ENCODE measurements around the gene PATL2. TPM values are rescaled to one million over a fixed set of nuclear protein-coding genes. Genes with fewer than 3 reads are reported as not detected.
A peak's percentile ranks its signal among the peaks of the same experiment; 100 is the strongest.

PATL2 gene
- total and polyA plus RNA-seq, 11 donors: 0.44 to 4.2 (median 2.6) TPM; not detected in 1

- intact Hi-C loops (cut with DNase I): loop anchor here in 9 of 10 donors (1.0 to 2.0 kb wide), 7 partner anchors 14 to 49 kb away; partner anchors contain the start of gene SPG11 (in 5 of the 9)
- DNase-seq (peak; percentile 43 to 83 (median 55)), ATAC-seq (peak; percentile 28 to 68 (median 56))
- H3K4me3 ChIP-seq: peak overlapping the region; percentile 74 to 95 (median 86)
- TF ChIP-seq, protein P1, sequence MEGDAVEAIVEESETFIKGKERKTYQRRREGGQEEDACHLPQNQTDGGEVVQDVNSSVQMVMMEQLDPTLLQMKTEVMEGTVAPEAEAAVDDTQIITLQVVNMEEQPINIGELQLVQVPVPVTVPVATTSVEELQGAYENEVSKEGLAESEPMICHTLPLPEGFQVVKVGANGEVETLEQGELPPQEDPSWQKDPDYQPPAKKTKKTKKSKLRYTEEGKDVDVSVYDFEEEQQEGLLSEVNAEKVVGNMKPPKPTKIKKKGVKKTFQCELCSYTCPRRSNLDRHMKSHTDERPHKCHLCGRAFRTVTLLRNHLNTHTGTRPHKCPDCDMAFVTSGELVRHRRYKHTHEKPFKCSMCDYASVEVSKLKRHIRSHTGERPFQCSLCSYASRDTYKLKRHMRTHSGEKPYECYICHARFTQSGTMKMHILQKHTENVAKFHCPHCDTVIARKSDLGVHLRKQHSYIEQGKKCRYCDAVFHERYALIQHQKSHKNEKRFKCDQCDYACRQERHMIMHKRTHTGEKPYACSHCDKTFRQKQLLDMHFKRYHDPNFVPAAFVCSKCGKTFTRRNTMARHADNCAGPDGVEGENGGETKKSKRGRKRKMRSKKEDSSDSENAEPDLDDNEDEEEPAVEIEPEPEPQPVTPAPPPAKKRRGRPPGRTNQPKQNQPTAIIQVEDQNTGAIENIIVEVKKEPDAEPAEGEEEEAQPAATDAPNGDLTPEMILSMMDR (IDR thresholded peaks at IDR 0.05): no peak
- no peak for TF ChIP-seq POLR2A (IDR thresholded peaks at IDR 0.05)
- 0 to 1% (median 1%) methylated on average over 21 to 46 of the region's 46 CpGs for WGBS, 4 donors
- H3K36me3 ChIP-seq: peaks cover 0 to 49% (median 17%) of the 10 kb centered on the region in 9 donors
- H3K4me1 ChIP-seq: peaks cover 0 to 50% (median 24%) of the 10 kb centered on the region in 12 donors
- H3K27me3 ChIP-seq: no peaks in the 10 kb centered on the region
- peak overlapping the region; percentile 94 to 100 (median 99) for H3K27ac ChIP-seq
- no peaks in the 10 kb centered on the region for H3K9me3 ChIP-seq
Observed at GRCh38 chr15:44711743-44712345, 721 bp upstream of the PATL2 start.

- H3K36me3 ChIP-seq: peaks cover 0 to 35% (median 4%) of the 10 kb centered on the region in 9 donors
- WGBS, 4 donors: 24 to 32% (median 29%) methylated on average over 11 of the region's 11 CpGs
- H3K4me1 ChIP-seq: peaks cover 0 to 36% (median 14%) of the 10 kb centered on the region in 12 donors
- TF ChIP-seq, protein P1 (IDR thresholded peaks at IDR 0.05): peak in 6 of 12 donors; percentile 12 to 47 (median 31)
- no peak for TF ChIP-seq POLR2A (IDR thresholded peaks at IDR 0.05)
- H3K9me3 ChIP-seq: no peaks in the 10 kb centered on the region
- peak in 3 of 5 donors; percentile 42 to 56 (median 54) for DNase-seq
- H3K4me3 ChIP-seq: peak overlapping the region; percentile 74 to 95 (median 86)
- no peaks in the 10 kb centered on the region for H3K27me3 ChIP-seq
- ATAC-seq: peak in 1 of 4 donors; percentile 17
- intact Hi-C loops (cut with DNase I): loop anchor here in 8 of 10 donors (1.0 to 2.0 kb wide), 6 partner anchors 16 to 48 kb away; partner anchors contain the start of gene SPG11 (in 5 of the 8)
- peak overlapping the region; percentile 94 to 100 (median 99) for H3K27ac ChIP-seq
Observed at GRCh38 chr15:44710236-44711095, 657 bp downstream of the PATL2 start.

GRCh38 chr15:44706946-44707636 lies 4.0 kb downstream of the PATL2 start:
- H3K9me3 ChIP-seq: peaks cover 0 to 17% (median 0%) of the 10 kb centered on the region in 12 donors
- H3K27me3 ChIP-seq: no peaks in the 10 kb centered on the region
- intact Hi-C loops (cut with DNase I): loop anchor here in 4 of 10 donors (5.0 kb wide), 2 partner anchors 35 to 40 kb away; no protein-coding TSS in a partner anchor
- DNase-seq (no peak), ATAC-seq (no peak)
- WGBS, 4 donors: 88 to 100% (median 95%) methylated on average over 1 to 2 of the region's 2 CpGs
- H3K4me1 ChIP-seq: peaks cover 0 to 15% (median 4%) of the 10 kb centered on the region in 12 donors
- H3K4me3 ChIP-seq: no peak overlapping the region
- H3K27ac ChIP-seq: no peak overlapping the region
- no peak for TF ChIP-seq POLR2A (IDR thresholded peaks at IDR 0.05)
- TF ChIP-seq, protein P1 (IDR thresholded peaks at IDR 0.05): no peak
- H3K36me3 ChIP-seq: peaks cover 0 to 1% (median 0%) of the 10 kb centered on the region in 9 donors
